CD14-positive monocyte (primary cell): ENCODE data around the gene TSPEAR. TPM values are rescaled to one million over a fixed set of nuclear protein-coding genes. Genes with fewer than 3 reads are reported as not detected.
"Not testable (repeated sequence)": the region's sequence is repeated elsewhere in the genome, so short reads cannot be mapped to it uniquely, and the experiment has no call there.

Experiments
- DNase-seq, 3 donors: peaks; one replicate each; pipeline ENCODE4 v3.0.0-alpha.2; 2011 to 2022
- H2AFZ ChIP-seq: 2 replicates; pipeline ENCODE4 v1.6.0; 2012; ENCODE audit warnings: mild to moderate bottlenecking, low read depth, low read length, inconsistent platforms; ENCODE audit not compliant: insufficient read depth, poor library complexity, severe bottlenecking
- H3K27ac ChIP-seq, 2 donors: 1 replicate in 1 of 2; 2 replicates in 1 of 2; pipeline ENCODE4 v1.5.1; 2012 to 2013; ENCODE audit warnings: low read length in 2 of 2, control low read depth in 1 of 2, inconsistent platforms in 1 of 2, low read depth in 1 of 2, mild to moderate bottlenecking in 1 of 2
- H3K27me3 ChIP-seq, 2 donors: one replicate each; pipeline versions ENCODE4 v1.6.0 to v1.6.1; 2011 to 2013; ENCODE audit warnings: low read length in 2 of 2; ENCODE audit not compliant: control insufficient read depth in 2 of 2, insufficient read depth in 2 of 2
- H3K36me3 ChIP-seq, 2 donors: replicated peaks in 1 of 2; 1 replicate in 1 of 2; 2 replicates in 1 of 2; pipeline versions ENCODE4 v1.5.1 to v1.6.1; 2012 to 2013; ENCODE audit warnings: low read length in 2 of 2, control low read depth in 1 of 2, inconsistent platforms in 1 of 2, mild to moderate bottlenecking in 1 of 2; ENCODE audit not compliant: insufficient read depth in 2 of 2, control insufficient read depth in 1 of 2
- H3K4me1 ChIP-seq, 2 donors: 1 replicate in 1 of 2; 2 replicates in 1 of 2; pipeline versions ENCODE4 v1.5.1 to v1.6.1; 2012 to 2013; ENCODE audit warnings: low read length in 2 of 2, control low read depth in 1 of 2, inconsistent platforms in 1 of 2, mild to moderate bottlenecking in 1 of 2, moderate library complexity in 1 of 2; ENCODE audit not compliant: insufficient read depth in 2 of 2, control insufficient read depth in 1 of 2
- H3K4me2 ChIP-seq: replicated peaks from 2 replicates; pipeline ENCODE3; 2012; ENCODE audit warnings: low read length, moderate library complexity, mild to moderate bottlenecking; ENCODE audit not compliant: poor library complexity, severe bottlenecking; ENCODE audit errors: extremely low read depth
- H3K4me3 ChIP-seq, 3 experiments: fragments of 200-600 bp in 1 of 3; sonication (generic) in 1 of 3; replicated peaks in 1 of 3; 1 replicate in 2 of 3; 2 replicates in 1 of 3; pipeline ENCODE4 v1.5.1; 2011 to 2013; ENCODE audit warnings: low read length in 3 of 3, mild to moderate bottlenecking in 3 of 3, control low read depth in 2 of 3, low read depth in 2 of 3, inconsistent platforms in 1 of 3, moderate library complexity in 1 of 3
- H3K79me2 ChIP-seq: 2 replicates; pipeline ENCODE4 v1.6.0; 2012; ENCODE audit warnings: mild to moderate bottlenecking, control low read depth, inconsistent platforms, low read length, moderate library complexity; ENCODE audit not compliant: insufficient read depth
- H3K9ac ChIP-seq: 2 replicates; pipeline ENCODE4 v1.6.0; 2017; ENCODE audit warnings: low read length, mild to moderate bottlenecking; ENCODE audit not compliant: insufficient read depth, poor library complexity, severe bottlenecking
- H3K9me3 ChIP-seq, 2 donors: replicated peaks in 1 of 2; 1 replicate in 1 of 2; 2 replicates in 1 of 2; pipeline versions ENCODE4 v1.5.1 to v1.6.1; 2012 to 2013; ENCODE audit warnings: low read length in 2 of 2, control low read depth in 1 of 2; ENCODE audit not compliant: control insufficient read depth in 1 of 2, insufficient read depth in 1 of 2
- H4K20me1 ChIP-seq: 2 replicates; pipeline ENCODE4 v1.6.0; 2012; ENCODE audit warnings: mild to moderate bottlenecking, low read length, control low read depth, moderate library complexity; ENCODE audit not compliant: insufficient read depth
- H3K27ac Mint-ChIP-seq, 7 donors: one replicate each; pipeline ENCODE4 v1.8.0; 2020; ENCODE audit warnings: mild to moderate bottlenecking in 7 of 7, mixed read lengths in 7 of 7, moderate library complexity in 6 of 7, inconsistent platforms in 2 of 7
- H3K27me3 Mint-ChIP-seq, 3 donors: one replicate each; pipeline ENCODE4 v1.8.0; 2021 to 2022; ENCODE audit warnings: low read depth in 3 of 3, mild to moderate bottlenecking in 3 of 3, mixed read lengths in 3 of 3, moderate library complexity in 3 of 3, inconsistent platforms in 1 of 3
- H3K36me3 Mint-ChIP-seq, 2 donors: one replicate each; pipeline ENCODE4 v1.8.0; 2020; ENCODE audit warnings: mixed read lengths in 2 of 2, inconsistent platforms in 1 of 2, mild to moderate bottlenecking in 1 of 2
- H3K4me1 Mint-ChIP-seq: one replicate; pipeline ENCODE4 v1.8.0; 2020; ENCODE audit warnings: mild to moderate bottlenecking, mixed read lengths
- H3K4me3 Mint-ChIP-seq, 2 donors: one replicate each; pipeline ENCODE4 v1.8.0; 2020; ENCODE audit warnings: mild to moderate bottlenecking in 2 of 2, mixed read lengths in 2 of 2, moderate library complexity in 1 of 2
- H3K9me3 Mint-ChIP-seq, 7 donors: one replicate each; pipeline ENCODE4 v1.8.0; 2020 to 2022; ENCODE audit warnings: mixed read lengths in 7 of 7, mild to moderate bottlenecking in 6 of 7, moderate library complexity in 6 of 7, inconsistent platforms in 2 of 7
- CTCF ChIP-seq: fragments of 200-600 bp; IDR thresholded peaks from one replicate; pipeline ENCODE4 v1.8.0; 2022; ENCODE audit warnings: antibody characterized with exemption, mild to moderate bottlenecking
- WGBS: methylation state at CpG from one replicate; pipeline ENCODE4 v1.1.5; 2013; ENCODE audit warnings: missing lambda C conversion rate; ENCODE audit not compliant: insufficient coverage; 5-methylcytosine and 5-hydroxymethylcytosine counted together
- intact Hi-C, 2 donors: fragments of 100-400 bp; cut with micrococcal nuclease; formaldehyde crosslinking; loops; one replicate each; pipeline versions ENCODE4 v1.15.0 to v1.15.1; 2023
- polyA plus RNA-seq, 3 donors: library from polyadenylated mRNA; depleted of rRNA in 1 of 3; unstranded in 2 of 3; stranded (reverse) in 1 of 3; fragments of 300-500 nt in 2 of 3; fragments of >200 nt in 1 of 3; fragmentation: Illumina TruSeq in 2 of 3; gene quantifications; 1 replicate in 2 of 3; 2 replicates in 1 of 3; pipeline ENCODE4 v1.2.3, GENCODE V29; 2012 to 2021

The TSPEAR gene
- polyA plus RNA-seq, 3 donors = not detected

- H3K4me1 Mint-ChIP-seq, H3K79me2 ChIP-seq, H3K27ac ChIP-seq, H3K27me3 Mint-ChIP-seq, H3K27ac Mint-ChIP-seq, H3K27me3 ChIP-seq, H3K4me1 ChIP-seq, H3K9ac ChIP-seq, H3K4me3 Mint-ChIP-seq, H3K4me2 ChIP-seq, intact Hi-C loops, H3K9me3 ChIP-seq, H4K20me1 ChIP-seq, H3K4me3 ChIP-seq, H3K36me3 ChIP-seq, H3K36me3 Mint-ChIP-seq, H3K9me3 Mint-ChIP-seq, H2AFZ ChIP-seq: not testable (repeated sequence)
- WGBS = 81% methylated on average over 3 of the region's 21 CpGs
- TF ChIP-seq CTCF = peak; percentile 74
- peak in 1 of 3 donors; percentile 4 for DNase-seq
Observed at GRCh38 chr21:44479556-44480199, 231.7 kb downstream of the TSPEAR start.

GRCh38 chr21:44478801-44479167 is 232.6 kb downstream of the TSPEAR start:
- Histone ChIP-seq H3K4me3 (no peak overlapping the region), H3K9me3 (no peaks in the 10 kb centered on the region), H4K20me1 (no peaks in the 10 kb centered on the region), H3K9ac (no peak overlapping the region), H3K27ac (no peak overlapping the region), H2AFZ (no peak overlapping the region), H3K4me2 (no peak overlapping the region), H3K79me2 (no peaks in the 10 kb centered on the region), H3K27me3 (no peaks in the 10 kb centered on the region), H3K36me3 (no peaks in the 10 kb centered on the region), H3K4me1 (no peaks in the 10 kb centered on the region)
- Mint-ChIP-seq H3K4me1 (no peaks in the 10 kb centered on the region), H3K27ac (no peak overlapping the region), H3K9me3 (no peaks in the 10 kb centered on the region), H3K27me3 (peaks cover 0 to 4% (median 3%) of the 10 kb centered on the region in 3 donors), H3K4me3 (no peak overlapping the region), H3K36me3 (no peaks in the 10 kb centered on the region)
- intact Hi-C loops = no loop called here
- TF ChIP-seq CTCF = no peak
- 90% methylated on average over 5 of the region's 5 CpGs for WGBS
- no peak for DNase-seq
